ENCODE results near the gene MITF. TPM values are rescaled to one million over a fixed set of nuclear protein-coding genes. Genes with fewer than 3 reads are reported as not detected.
A peak's percentile ranks its signal among the peaks of the same experiment; 100 is the strongest.

MITF gene
- total RNA-seq, 1 donor from 2014 or later: 2.0 TPM

DNA sequence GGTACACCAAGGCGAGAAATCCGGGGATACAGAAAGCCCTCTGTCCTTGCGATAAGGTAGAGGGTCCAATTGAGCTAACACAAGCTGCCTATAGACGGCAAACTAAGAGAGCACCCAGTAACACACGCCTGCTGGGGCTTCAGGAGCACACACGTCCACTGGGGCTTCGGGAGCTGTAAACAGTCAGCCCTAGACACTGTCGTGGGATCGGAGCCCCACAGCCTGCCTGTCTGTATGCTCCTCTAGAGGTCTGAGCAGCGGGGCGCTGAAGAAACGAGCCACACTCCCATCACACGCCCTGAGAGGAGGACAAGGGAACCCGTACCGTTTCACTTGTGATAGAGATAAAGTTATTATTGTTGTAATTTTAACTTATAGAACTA lies 260.8 kb downstream of the MITF start:
- no peak overlapping the region for H3K4me3 Mint-ChIP-seq
- DNase-seq (ENCODE audit: low read depth, low spot score): peak; percentile 18

DNA sequence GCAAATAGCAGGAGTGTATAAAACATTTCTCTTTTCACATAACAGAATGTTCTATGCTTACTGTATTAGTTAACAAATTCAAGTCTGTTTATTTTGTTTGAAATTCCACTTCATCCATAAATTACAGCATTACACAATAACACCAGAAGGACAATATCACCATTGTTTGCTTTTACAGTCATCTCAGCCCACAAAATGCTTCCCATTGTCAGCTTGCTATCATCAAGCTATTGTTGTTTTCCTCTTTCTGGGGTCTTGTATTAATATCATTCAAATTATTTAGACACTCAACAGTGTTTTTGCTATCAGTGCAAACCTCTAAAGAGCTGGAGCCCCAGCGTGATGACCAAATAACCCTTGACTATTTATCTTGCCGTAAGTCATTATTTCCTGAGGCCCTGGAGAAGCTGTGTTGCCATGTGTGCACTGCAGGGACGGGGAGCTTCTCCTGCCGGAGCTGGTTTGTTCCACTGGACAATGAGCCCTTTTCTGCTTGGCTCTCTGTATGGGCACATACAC lies 261.4 kb downstream of the MITF start:
- Mint-ChIP-seq H3K4me1 (peaks cover 50% of the 10 kb centered on the region), H3K27me3 (ENCODE audit: low read depth) (no peaks in the 10 kb centered on the region), H3K9me3 (peaks cover 6% of the 10 kb centered on the region), H3K27ac (ENCODE audit: unreplicated experiment) (peak overlapping the region; percentile 59), H3K36me3 (ENCODE audit: low read depth) (no peaks in the 10 kb centered on the region), H3K4me3 (peak overlapping the region; percentile 53)
- peak; percentile 31 for DNase-seq (ENCODE audit: low read depth, low spot score)
- TF ChIP-seq, protein P1, sequence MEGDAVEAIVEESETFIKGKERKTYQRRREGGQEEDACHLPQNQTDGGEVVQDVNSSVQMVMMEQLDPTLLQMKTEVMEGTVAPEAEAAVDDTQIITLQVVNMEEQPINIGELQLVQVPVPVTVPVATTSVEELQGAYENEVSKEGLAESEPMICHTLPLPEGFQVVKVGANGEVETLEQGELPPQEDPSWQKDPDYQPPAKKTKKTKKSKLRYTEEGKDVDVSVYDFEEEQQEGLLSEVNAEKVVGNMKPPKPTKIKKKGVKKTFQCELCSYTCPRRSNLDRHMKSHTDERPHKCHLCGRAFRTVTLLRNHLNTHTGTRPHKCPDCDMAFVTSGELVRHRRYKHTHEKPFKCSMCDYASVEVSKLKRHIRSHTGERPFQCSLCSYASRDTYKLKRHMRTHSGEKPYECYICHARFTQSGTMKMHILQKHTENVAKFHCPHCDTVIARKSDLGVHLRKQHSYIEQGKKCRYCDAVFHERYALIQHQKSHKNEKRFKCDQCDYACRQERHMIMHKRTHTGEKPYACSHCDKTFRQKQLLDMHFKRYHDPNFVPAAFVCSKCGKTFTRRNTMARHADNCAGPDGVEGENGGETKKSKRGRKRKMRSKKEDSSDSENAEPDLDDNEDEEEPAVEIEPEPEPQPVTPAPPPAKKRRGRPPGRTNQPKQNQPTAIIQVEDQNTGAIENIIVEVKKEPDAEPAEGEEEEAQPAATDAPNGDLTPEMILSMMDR (conservative IDR thresholded peaks at IDR 0.05): no peak

More for the DNA sequence above, 260.8 kb downstream of the MITF start:
- H3K27ac Mint-ChIP-seq (ENCODE audit: unreplicated experiment): peak overlapping the region; percentile 96
- peaks cover 6% of the 10 kb centered on the region for H3K9me3 Mint-ChIP-seq
- no peaks in the 10 kb centered on the region for H3K36me3 Mint-ChIP-seq (ENCODE audit: low read depth)
- TF ChIP-seq, protein P1 (conservative IDR thresholded peaks at IDR 0.05): no peak
- peaks cover 50% of the 10 kb centered on the region for H3K4me1 Mint-ChIP-seq
- H3K27me3 Mint-ChIP-seq (ENCODE audit: low read depth): no peaks in the 10 kb centered on the region

DNA sequence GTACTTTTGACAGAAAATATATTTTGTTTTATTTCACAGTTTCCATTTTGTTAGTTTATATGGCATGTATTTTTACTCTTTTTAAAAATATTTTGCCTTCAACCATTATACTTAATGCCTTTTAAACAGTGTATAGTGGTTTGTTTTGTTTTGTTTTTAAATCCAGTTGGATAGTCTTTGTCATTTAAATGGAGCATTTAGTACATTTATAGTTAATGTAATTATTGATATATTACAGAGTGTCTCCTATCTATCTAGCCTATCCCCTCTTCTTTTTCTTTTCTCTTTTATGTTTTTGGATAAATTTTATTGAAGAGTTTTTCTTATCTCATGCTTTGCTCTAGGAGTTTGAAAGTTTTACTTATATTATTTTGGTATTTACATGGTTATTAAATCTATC lies 263.9 kb downstream of the MITF start:
- no peak overlapping the region for H3K4me3 Mint-ChIP-seq
- H3K9me3 Mint-ChIP-seq: peaks cover 6% of the 10 kb centered on the region
- H3K27ac Mint-ChIP-seq (ENCODE audit: unreplicated experiment): no peak overlapping the region
- TF ChIP-seq, protein P1 (conservative IDR thresholded peaks at IDR 0.05): no peak
- no peaks in the 10 kb centered on the region for H3K36me3 Mint-ChIP-seq (ENCODE audit: low read depth)
- H3K4me1 Mint-ChIP-seq: peaks cover 38% of the 10 kb centered on the region
- no peaks in the 10 kb centered on the region for H3K27me3 Mint-ChIP-seq (ENCODE audit: low read depth)
- no peak for DNase-seq (ENCODE audit: low read depth, low spot score)

DNA sequence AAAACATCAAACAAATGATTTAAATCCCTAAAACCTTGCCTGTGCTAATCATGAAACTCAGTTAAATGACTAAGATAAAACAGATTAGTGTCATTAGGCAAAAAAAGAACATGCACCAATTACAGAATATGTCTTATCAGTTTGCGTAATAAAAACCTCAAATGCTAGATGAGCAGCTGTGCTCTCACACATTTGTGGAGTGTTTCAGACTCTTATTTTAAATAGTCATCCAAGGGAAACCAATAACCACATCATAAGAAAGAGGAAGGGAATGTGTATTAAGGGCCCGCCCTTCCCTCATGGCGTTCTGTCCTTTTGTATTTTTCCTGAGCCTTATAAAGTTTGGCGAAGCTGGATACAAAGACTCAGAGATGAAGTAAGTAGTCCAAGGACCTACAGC lies 266.8 kb downstream of the MITF start:
- TF ChIP-seq, protein P1 (conservative IDR thresholded peaks at IDR 0.05): no peak
- H3K27me3 Mint-ChIP-seq (ENCODE audit: low read depth): no peaks in the 10 kb centered on the region
- peaks cover 7% of the 10 kb centered on the region for H3K9me3 Mint-ChIP-seq
- H3K4me3 Mint-ChIP-seq: no peak overlapping the region
- no peak for DNase-seq (ENCODE audit: low read depth, low spot score)
- H3K4me1 Mint-ChIP-seq: peaks cover 10% of the 10 kb centered on the region
- no peaks in the 10 kb centered on the region for H3K36me3 Mint-ChIP-seq (ENCODE audit: low read depth)
- H3K27ac Mint-ChIP-seq (ENCODE audit: unreplicated experiment): no peak overlapping the region

DNA sequence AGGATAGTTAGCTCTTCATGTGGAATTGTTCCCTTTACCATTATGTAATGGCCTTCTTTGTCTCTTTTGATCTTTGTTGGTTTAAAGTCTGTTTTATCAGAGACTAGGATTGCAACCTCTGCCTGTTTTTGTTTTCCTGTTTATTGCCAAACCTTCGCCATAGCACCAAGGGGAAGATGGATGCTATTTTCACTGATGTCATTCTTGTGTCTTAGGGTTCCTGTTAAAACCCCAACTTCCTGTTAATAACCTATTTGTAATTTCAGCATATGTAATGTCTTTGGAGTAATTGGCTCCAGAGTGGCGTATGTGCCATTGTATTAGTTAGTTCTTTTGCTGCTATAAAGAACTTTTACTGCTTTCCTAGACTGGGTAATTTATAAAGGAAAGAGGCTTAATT lies 271.1 kb downstream of the MITF start:
- H3K4me1 Mint-ChIP-seq: no peaks in the 10 kb centered on the region
- no peaks in the 10 kb centered on the region for H3K27me3 Mint-ChIP-seq (ENCODE audit: low read depth)
- no peaks in the 10 kb centered on the region for H3K36me3 Mint-ChIP-seq (ENCODE audit: low read depth)
- H3K9me3 Mint-ChIP-seq: peaks cover 3% of the 10 kb centered on the region
- H3K4me3 Mint-ChIP-seq: no peak overlapping the region
- no peak for DNase-seq (ENCODE audit: low read depth, low spot score)
- H3K27ac Mint-ChIP-seq (ENCODE audit: unreplicated experiment): no peak overlapping the region
- TF ChIP-seq, protein P1 (conservative IDR thresholded peaks at IDR 0.05): no peak
